OCI-LY7 (cell line): ENCODE results near the gene PIM3. TPM values are rescaled to one million over a fixed set of nuclear protein-coding genes. Genes with fewer than 3 reads are reported as not detected.

ENCODE experiments used
- BruUV-seq: library from RNA; stranded (reverse); fragments of 400-500 nt; replicated peaks from 2 replicates; lab custom pipeline; 2021; lab: Mats Ljungman, UMichigan
- CTCF ChIA-PET: fragments of 300-600 bp; sonication (Branson Sonifier 250); formaldehyde crosslinking; loops from one replicate; lab custom pipeline; 2022; ENCODE audit warnings: antibody characterized with exemption; ENCODE audit not compliant: unreplicated experiment; lab: Charles Lee
- POLR2A ChIA-PET: fragments of 300-600 bp; sonication (Branson Sonifier 250); formaldehyde crosslinking; loops from one replicate; lab custom pipeline; 2022; ENCODE audit warnings: antibody characterized with exemption; lab: Charles Lee
- DNase-seq: peaks from one replicate; pipeline ENCODE4 v3.0.0-alpha.2; 2015; ENCODE audit warnings: low spot score
- H2AFZ ChIP-seq: fragments of 200-600 bp; sonication (generic), shearing (Covaris generic); 2 replicates; pipeline ENCODE4 v1.6.1; 2014; ENCODE audit warnings: mild to moderate bottlenecking, antibody characterized with exemption, low read length, moderate library complexity
- H3K27ac ChIP-seq: fragments of 200-600 bp; sonication (generic); 2 replicates; pipeline ENCODE4 v1.5.1; 2014; ENCODE audit warnings: mixed run types, low read depth, mild to moderate bottlenecking, moderate library complexity, low read length, inconsistent platforms; ENCODE audit not compliant: poor library complexity, severe bottlenecking
- H3K36me3 ChIP-seq: fragments of 200-600 bp; sonication (generic); 2 replicates; pipeline ENCODE4 v1.6.1; 2014; ENCODE audit warnings: mild to moderate bottlenecking, antibody characterized with exemption, low read length, moderate library complexity, mixed read lengths; ENCODE audit not compliant: insufficient read depth
- H3K4me1 ChIP-seq: fragments of 200-600 bp; sonication (generic); 2 replicates; pipeline ENCODE4 v1.5.1; 2014; ENCODE audit warnings: mild to moderate bottlenecking, low read length; ENCODE audit not compliant: insufficient read depth, poor library complexity, severe bottlenecking
- H3K4me2 ChIP-seq: fragments of 200-600 bp; sonication (generic); 2 replicates; pipeline ENCODE4 v1.6.1; 2014; ENCODE audit warnings: mild to moderate bottlenecking, low read length
- H3K4me3 ChIP-seq: fragments of 200-600 bp; sonication (generic); 2 replicates; pipeline ENCODE4 v1.5.1; 2014; ENCODE audit warnings: mild to moderate bottlenecking, low read depth, low read length; ENCODE audit not compliant: poor library complexity, severe bottlenecking
- H3K79me2 ChIP-seq: fragments of 200-600 bp; sonication (generic); 2 replicates; pipeline ENCODE4 v1.6.1; 2016; ENCODE audit warnings: low read depth, mild to moderate bottlenecking, low read length, moderate library complexity, mixed read lengths; ENCODE audit not compliant: insufficient read depth
- H3K9me2 ChIP-seq: fragments of 200-600 bp; sonication (generic); 2 replicates; pipeline ENCODE4 v1.6.1; 2016; ENCODE audit warnings: mild to moderate bottlenecking, low read length, mixed read lengths; ENCODE audit not compliant: insufficient read depth
- H3K9me3 ChIP-seq: fragments of 200-600 bp; sonication (generic); 2 replicates; pipeline ENCODE4 v1.6.1; 2014; ENCODE audit warnings: mild to moderate bottlenecking, mixed run types, low read length, mixed read lengths
- H4K20me1 ChIP-seq: fragments of 200-600 bp; sonication (generic); 2 replicates; pipeline ENCODE4 v1.6.1; 2014; ENCODE audit warnings: mild to moderate bottlenecking, antibody characterized with exemption, low read length, moderate library complexity, mixed read lengths; ENCODE audit not compliant: insufficient read depth
- EZH2phosphoT487 ChIP-seq: fragments of 200-600 bp; sonication (generic); IDR thresholded peaks from 2 replicates; pipeline ENCODE4 v1.6.1; 2018; ENCODE audit warnings: low read depth, borderline replicate concordance, mild to moderate bottlenecking, mixed run types, antibody characterized with exemption, low read length, moderate library complexity, mixed read lengths
- intact Hi-C: fragments of 100-400 bp; cut with micrococcal nuclease; formaldehyde crosslinking; loops from one replicate; pipeline ENCODE4 v1.10.0; 2022; ENCODE audit not compliant: unreplicated experiment
- total RNA-seq, 2 experiments: library from RNA; depleted of rRNA in 1 of 2; stranded (reverse); fragments of >200 nt in 1 of 2; shearing (Covaris generic) in 1 of 2; gene quantifications; 2 replicates each; pipeline ENCODE4 v1.2.3, GENCODE V29; 2014 to 2022
- TF ChIP-seq, protein P1 (sequence below): fragments of 200-600 bp; sonication (generic); conservative IDR thresholded peaks from 2 replicates; pipeline ENCODE4 v1.5.1; 2014; ENCODE audit warnings: mild to moderate bottlenecking, antibody characterized with exemption, low read length, moderate library complexity, mixed read lengths

Gene PIM3
- total RNA-seq, 2 experiments from 2014 or later = 60.5 to 81.7 TPM

DNA sequence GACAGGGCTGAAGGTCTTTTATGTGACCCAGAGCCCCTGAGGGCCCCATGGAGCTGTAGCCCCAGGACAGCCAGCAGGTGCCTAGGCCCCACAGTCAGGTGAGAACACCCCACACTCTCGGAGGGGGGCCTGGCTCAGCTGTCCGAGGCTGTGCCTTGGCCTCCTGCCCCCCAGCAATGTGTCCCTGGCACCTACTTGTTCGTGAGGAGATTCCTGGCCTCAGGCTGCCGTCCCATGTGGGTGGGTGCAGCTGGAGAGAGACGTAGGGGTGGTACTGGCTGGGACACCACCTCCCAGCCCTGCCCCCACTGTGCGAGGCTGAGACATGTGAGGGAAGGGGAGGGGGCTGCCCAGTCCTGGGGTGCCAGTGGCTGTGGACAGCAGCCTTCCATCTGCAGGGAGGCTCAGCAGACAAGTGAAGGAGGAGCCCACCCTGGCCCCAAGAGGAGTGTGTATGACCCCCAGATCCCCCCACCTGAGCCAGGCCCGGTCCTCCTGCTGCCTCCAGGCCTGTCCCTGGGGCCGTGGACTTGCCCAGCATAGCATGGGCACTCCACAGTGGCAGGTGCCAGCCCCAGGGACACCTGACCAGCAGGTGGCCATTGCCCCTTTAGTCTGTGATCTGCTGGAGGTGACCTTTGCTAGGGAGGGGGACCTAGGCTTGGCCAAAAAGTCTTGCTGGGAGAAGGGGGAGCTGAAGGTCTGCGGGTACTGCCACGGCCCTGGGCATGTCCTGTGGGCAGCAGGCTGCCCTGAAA lies 35.0 kb downstream of the PIM3 start:
- ChIA-PET CTCF (no interaction called here), POLR2A (interaction anchor here (0.7 kb wide), 1 partner anchor 607 kb away, joined by 4 read pairs; no protein-coding TSS in a partner anchor)
- H3K27ac ChIP-seq = no peak overlapping the region
- H3K79me2 ChIP-seq = no peaks in the 10 kb centered on the region
- no peaks in the 10 kb centered on the region for H3K9me2 ChIP-seq
- DNase-seq = no peak
- intact Hi-C loops = no loop called here
- peaks cover 9% of the 10 kb centered on the region for H3K9me3 ChIP-seq
- no peak for TF ChIP-seq EZH2phosphoT487
- TF ChIP-seq, protein P1, sequence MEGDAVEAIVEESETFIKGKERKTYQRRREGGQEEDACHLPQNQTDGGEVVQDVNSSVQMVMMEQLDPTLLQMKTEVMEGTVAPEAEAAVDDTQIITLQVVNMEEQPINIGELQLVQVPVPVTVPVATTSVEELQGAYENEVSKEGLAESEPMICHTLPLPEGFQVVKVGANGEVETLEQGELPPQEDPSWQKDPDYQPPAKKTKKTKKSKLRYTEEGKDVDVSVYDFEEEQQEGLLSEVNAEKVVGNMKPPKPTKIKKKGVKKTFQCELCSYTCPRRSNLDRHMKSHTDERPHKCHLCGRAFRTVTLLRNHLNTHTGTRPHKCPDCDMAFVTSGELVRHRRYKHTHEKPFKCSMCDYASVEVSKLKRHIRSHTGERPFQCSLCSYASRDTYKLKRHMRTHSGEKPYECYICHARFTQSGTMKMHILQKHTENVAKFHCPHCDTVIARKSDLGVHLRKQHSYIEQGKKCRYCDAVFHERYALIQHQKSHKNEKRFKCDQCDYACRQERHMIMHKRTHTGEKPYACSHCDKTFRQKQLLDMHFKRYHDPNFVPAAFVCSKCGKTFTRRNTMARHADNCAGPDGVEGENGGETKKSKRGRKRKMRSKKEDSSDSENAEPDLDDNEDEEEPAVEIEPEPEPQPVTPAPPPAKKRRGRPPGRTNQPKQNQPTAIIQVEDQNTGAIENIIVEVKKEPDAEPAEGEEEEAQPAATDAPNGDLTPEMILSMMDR = no peak
- H3K4me3 ChIP-seq = no peak overlapping the region
- H3K36me3 ChIP-seq = no peaks in the 10 kb centered on the region
- H3K4me1 ChIP-seq = peaks cover 10% of the 10 kb centered on the region
- no peak overlapping the region for H3K4me2 ChIP-seq
- no peaks in the 10 kb centered on the region for H4K20me1 ChIP-seq
- BruUV-seq = no TSS peak
- H2AFZ ChIP-seq = no peak overlapping the region

DNA sequence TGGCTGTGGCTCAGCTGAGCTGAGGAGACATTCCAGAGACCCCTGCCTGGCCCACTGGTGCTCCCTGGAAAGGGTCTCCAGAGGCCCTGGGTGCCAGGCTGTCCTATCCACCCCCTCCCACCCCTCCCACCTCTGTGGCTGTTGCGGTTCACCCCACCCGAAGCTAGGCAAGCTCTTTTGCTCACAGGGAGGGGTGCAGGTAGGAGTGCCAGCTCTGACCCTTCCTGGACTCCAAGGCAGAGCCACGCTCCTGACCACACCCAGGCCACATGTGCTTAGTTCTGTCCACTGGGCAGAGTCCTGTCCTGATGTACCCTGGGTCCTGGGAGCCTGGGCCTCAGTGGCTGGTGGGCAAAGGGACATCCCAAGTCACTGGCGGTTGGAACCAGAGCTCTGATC lies 35.5 kb downstream of the PIM3 start:
- ChIA-PET POLR2A (interaction anchor here (0.7 kb wide), 1 partner anchor 607 kb away, joined by 4 read pairs; no protein-coding TSS in a partner anchor), CTCF (interaction anchor here (0.6 kb wide), 1 partner anchor 71 kb away, joined by 3 read pairs; no protein-coding TSS in a partner anchor)
- no TSS peak for BruUV-seq
- no peaks in the 10 kb centered on the region for H3K36me3 ChIP-seq
- H4K20me1 ChIP-seq = no peaks in the 10 kb centered on the region
- H3K27ac ChIP-seq = no peak overlapping the region
- no peak for DNase-seq
- H3K9me3 ChIP-seq = peaks cover 5% of the 10 kb centered on the region
- H3K4me1 ChIP-seq = peaks cover 10% of the 10 kb centered on the region
- no peaks in the 10 kb centered on the region for H3K79me2 ChIP-seq
- H3K4me2 ChIP-seq = no peak overlapping the region
- intact Hi-C loops = no loop called here
- no peak overlapping the region for H2AFZ ChIP-seq
- TF ChIP-seq, protein P1 = no peak
- TF ChIP-seq EZH2phosphoT487 = no peak
- no peak overlapping the region for H3K4me3 ChIP-seq
- no peaks in the 10 kb centered on the region for H3K9me2 ChIP-seq
